ENCODE measurements around the gene MACROD2.

MACROD2 gene

DNA sequence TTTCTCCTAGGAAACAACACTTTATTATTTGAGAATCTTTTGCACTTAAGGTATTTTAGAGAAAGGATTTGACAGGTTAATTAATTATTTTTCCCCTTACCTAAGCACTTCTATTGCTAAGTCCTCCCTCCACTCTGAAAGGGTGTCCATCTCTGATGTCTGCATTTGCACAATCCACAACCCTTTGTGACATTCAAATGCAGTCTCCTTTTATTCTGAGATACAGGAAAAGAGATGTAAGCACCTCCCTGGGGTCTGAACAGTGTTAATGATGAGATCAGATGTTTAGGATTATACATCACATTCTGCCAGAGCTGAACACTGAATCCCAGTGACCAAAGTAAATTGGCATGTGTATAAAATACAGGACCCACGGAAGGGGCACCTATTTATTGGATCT is 1206.3 kb downstream of the MACROD2 start:
- DNase-seq, result no peak

DNA sequence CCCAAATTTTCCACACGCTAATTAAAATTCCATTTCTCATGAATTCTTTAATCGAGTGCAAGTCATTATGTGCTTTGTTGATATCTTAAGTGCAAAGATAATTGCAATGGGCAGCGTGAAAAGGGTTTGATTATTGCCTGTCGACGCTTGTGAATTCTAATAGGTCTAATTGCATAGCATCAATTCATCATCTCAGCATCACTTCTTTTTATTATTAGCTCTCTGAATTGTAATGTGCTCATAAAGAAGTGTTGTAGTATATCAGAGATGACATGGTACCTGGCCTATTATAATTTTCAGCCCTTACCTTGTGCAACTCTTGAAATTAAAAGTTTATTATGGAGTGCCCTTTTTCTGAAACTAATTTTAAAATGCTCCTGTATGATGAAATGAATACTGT is 1208.9 kb downstream of the MACROD2 start:
- no peak for DNase-seq

DNA sequence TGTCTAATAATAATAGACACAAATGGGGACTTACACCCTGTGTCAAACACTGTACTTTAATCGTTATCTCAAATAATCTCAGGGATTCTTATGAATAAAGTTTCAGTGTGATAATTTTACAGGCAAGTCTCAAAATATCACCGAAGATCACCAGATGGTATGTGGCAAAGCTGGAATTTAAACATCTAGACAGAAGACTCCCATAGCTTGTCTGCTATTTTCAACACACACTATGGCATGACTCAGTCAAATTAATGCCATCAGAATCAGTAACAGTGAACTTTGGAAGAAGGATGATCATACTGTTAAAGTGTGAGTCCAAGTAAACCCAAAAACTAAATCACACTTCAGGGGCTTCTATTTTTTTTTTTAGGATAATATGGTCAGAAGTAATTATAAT is 1209.7 kb downstream of the MACROD2 start:
- DNase-seq, result no peak

DNA sequence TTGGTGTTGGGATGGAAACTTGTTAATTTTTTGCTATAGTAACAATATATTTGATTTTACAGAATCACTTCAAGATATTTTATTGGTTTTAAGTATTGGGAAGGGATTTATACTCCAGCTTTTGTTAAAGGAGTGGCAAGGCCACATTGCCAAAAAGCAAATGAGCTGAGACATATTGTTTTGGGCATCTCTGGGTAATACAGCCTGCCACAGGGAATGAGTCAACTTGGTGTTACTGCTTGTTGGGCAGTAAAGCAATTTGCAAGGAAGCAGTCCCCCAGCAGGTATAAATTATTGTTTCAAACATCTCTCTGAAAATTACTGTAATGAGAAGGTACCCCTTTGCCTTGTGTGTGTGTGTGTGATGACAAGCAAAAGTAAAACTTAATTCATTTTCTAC is 1210.4 kb downstream of the MACROD2 start:
- DNase-seq, result no peak

DNA sequence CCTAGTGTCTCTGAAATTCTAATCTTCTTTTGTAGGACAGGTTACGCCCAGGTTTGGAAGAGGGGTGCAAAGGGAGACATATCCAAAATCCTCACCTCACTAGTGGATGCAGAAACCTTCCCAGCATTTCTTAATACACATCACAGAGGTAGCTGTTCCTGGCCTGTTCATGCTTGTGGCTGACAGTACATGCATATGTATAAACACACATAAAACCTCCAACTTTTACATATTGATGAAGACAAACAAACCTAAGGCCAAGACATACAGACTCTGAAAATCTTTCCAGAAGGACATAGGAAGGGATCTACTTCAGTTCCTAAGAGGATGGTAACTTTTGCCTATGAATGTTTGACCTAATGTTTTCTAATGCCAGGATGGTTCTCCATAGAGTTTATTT is 1214.2 kb downstream of the MACROD2 start:
- DNase-seq, result no peak

DNA sequence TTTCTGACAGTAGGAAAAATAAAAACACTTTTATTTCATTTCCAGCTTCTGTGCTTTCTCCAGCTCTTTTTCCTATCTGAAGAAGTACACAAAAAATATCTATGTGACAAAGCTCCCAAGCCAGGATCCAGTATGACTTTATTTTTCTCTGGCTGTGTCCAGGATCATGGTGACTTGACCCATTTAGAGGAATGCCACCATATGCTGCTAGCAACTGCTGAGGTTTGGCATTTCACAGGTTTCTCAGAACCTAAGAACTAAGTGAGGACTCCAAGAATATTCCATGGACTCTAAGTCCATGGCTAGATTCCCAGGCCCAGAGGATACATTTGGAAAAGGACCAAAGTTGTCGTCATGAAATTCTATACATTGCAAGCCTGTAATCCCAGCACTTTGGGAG is 1218.7 kb downstream of the MACROD2 start:
- no peak for DNase-seq

DNA sequence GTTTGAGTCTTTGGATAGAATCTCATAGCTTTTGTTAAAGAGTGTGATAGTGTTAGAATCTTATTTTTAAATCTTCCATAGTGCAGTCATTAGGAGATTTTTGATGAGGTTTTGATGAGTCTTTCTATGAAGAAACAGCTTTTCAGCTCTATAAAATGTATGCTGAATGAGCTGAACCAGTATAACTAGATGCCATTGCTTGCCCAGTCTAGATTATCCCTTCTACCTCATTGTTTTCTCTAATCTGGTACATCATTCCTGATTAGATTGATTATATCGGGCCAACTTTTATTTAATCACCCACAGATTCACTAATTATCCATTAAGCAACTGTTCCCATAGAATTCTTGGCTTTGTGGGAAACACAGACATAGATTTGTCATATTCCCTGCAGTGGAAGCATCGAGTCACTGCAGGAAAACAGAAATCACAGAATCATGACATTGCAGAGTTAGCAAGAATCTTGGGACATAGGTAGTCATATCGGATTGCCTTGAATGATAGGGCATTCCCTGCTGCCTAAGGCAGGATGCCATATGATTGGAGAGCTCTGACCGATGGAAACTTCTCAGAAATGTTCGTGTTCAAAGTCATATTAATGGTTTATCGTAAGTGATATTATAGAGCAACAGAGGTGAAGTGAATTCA is 1224.8 kb downstream of the MACROD2 start:
- no peak for DNase-seq

DNA sequence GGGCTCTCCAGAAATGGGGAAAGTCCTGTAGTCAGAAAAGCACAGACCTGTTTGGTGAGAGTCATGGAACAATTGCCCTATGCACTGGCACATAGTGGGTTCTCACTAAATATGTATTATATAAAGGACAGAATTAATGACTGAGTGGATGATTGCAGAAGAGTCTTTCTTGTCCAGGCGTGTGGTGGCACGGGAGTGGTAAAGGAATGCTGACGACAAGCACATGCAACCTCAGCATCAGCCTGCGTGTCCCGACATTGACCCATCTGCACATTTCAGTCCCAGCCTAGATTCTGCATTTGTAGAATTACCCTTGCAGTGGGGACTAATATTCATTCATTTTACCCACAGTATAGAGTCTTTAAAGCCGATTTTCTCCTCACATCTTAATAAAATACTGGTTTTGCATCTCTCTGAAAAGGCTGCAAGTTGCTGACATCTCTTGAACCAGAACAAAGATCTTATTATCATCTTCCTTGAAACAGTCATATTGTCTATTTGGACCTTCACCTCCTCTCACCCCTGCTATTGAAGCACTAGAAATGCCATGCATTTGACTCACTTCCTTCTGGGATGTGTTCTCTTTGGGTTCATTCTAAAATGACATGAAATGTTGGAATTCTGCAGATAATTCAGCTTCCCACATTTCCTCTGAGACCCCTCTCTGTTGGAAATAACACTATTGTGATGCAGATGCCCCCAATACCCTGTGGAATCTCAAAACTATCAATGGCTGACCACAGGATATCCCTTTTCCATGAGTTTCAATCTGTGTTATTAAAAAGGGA is 1225.7 kb downstream of the MACROD2 start:
- DNase-seq, result no peak

DNA sequence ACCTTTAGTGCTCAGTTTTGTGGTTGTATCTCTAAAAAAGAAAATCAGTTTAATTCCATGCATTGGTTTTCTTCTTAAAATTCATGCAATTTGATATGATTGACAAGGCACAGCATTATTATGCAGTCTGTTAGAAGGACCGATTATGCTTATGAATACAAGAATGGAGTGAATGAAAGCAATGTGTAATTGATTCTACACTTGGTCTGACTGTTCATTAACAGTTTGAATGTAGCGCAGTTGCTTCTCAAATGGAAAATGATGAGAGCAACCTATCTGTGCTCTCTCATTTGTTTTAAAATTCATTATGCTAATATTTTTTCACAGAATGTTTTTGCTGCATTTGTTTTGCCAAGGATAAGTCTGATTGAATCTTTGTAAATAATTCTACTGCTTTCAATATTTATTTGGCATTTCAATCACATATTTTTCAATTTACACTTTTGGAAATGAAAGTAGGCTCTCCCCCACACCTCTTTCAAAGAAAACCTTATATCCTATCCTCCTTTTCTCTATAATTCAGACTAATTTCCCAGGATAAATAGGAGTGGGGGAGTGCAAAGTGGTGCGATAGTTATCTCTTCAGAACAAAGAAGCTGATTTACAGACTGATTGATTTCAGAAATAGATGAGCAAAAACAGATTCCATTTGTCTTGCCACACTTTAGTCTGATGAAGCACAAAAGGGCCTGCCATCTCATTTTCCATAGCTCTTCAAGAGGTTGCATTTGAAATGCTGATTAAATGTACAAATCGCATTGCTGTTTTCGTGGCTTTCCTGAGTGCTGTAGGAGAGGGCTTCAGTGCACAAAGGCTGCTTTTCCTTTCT is 1227.4 kb downstream of the MACROD2 start:
- DNase-seq, result no peak

DNA sequence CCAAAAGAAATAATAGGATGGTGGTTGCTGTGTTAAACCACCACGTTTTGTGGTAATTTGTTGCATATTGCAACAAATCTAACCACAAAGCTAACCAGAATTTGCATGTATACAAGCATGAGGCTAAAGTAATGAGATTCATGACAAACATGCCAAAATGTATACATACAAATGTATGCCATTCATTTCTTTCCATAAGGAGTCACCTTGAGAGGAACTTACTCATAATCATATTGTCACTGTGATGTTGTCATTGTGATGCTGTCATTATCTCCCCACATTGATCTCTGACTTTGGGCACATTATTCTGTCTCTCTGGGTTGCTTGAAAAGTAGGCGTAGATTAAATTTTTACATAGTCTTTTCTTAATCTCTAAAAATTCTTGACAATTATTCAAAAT is 1228.9 kb downstream of the MACROD2 start:
- DNase-seq, result no peak

DNA sequence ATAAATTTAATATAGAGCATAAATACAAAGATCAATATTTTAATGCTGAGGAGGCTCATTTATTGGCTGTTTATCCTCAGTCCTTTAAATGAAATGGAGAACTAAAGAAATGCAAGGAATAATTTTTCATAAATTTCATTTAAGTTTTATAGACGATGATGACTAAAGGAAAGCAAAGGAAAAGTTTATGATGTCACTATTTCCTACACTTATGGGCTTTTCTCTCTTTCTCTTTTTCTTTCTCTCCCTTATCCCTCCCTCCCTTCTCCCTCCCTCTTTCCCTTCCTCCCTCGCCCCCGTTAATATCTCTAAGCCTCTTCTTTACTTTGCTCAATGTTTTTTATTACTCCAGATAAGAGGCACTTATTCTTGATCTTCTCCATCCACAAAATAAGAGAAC is 1231.8 kb downstream of the MACROD2 start:
- no peak for DNase-seq

DNA sequence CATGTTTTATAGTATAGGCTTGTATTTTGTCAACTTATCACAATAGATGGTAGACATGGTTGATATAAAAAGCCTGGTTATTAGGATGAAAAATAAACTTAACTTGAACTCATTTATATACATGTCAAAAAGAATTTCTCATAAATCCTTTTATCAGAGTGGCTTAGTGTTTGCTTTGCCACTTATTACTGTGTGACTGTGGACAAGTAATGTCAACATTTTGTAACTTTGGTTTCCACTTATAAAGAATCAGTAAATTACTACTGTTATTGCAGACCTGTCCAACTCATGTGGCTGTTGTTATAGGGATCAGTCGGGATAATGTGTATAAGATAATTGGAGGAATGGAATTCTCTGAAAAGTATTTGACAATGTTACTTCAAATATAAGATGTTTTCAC is 1236.9 kb downstream of the MACROD2 start:
- no peak for DNase-seq

DNA sequence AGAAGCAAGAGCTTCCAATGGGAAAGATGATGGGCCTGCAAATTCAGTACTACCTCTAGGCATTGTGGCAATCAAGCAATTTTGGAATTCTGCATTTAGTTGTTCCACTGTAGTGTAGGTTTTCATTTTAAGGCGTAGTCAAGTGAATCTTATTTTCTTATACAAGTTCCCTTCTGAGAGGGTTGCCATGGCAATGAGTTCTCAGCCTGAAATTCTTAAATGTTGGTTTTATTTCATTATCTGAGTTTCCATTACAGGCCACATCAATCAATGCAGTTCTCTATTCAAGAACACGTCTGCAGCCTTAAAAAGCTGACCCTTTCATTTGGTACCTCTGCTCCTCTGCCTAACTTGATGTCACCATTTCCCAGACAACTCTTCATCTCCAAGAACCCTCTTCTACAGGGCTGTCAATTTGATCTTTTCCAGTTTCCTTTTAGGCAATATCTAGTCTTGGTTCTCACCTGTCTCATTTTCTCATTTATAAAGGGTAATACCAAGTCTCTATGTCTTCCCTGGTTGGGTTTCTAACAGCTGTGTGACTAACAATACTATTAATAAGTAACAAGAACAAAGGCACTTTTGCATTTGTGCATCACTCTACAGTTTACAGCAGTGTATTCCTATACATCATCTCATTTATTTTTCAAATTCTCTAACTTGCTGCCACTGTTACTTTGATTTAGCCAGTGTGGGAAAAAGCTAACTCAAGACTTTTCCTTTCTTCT is 1240.3 kb downstream of the MACROD2 start:
- no peak for DNase-seq

DNA sequence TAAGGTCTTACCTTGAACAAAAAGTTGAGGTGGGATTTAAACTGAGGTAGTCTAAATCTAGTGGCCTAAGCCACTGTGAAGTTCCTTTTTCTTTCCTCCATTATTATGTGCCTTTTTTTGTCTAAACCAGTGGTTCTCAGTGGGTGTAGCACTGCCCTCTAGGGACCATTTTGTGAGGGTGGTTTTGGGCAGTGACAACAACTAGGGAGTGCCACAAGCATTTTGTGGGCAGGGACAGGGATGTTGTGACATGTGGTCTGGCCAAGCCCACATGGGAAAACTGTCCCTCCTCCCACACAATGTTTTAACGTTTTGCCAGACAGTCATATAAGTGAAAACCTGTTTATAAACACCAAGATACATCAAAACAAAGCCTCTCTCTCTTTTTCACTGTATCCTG is 1241.5 kb downstream of the MACROD2 start:
- peak; percentile 22 for DNase-seq

DNA sequence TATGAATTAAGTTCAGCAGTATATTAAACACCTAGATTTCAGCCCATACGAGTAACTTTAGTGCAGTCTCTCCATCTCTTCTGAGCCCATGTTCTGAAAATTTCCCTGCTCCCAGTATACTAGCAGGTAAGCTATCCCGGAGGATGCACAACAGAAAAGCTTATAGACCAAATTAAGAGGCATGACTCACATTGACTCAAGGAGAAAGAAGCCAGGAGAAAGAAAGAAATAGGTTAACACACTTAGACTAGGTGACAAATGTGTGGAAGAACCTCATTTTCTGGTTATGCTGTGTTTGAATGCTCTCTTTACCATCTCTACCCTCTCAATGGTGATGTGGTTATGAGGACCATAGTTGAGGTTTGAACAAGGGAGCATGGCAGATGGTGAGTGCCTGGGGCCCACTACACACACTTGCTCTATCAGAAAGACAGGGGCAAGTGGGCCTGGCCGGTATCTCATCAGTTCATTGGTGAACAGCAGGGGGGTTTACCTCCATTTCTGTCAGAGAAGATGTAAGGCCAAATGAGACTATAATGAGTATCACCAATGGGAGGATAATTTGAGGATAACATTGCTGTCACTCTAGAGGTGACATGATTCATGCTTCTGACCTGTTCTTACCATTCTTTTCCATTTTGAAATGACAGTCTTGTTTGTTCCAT is 1244.4 kb downstream of the MACROD2 start:
- DNase-seq, result no peak

DNA sequence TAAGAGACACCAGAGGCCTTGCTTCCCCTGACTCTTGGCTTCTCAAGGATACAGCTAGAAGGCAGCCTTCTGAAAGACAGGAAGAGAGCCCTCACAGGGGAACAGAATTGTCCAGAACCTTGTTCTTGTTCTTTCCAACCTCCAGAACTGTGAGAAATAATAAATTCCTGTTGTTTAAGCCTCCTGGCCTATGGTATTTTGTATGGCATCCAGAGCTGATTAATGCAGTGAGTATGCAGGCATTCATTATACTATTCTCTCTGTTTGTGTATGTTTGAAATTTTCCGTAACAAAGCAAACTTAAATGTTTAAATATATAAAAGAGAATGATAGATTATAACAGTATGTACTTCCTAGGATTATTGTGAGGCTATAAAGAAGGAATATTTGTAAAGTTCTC is 1245.5 kb downstream of the MACROD2 start:
- DNase-seq, result no peak

DNA sequence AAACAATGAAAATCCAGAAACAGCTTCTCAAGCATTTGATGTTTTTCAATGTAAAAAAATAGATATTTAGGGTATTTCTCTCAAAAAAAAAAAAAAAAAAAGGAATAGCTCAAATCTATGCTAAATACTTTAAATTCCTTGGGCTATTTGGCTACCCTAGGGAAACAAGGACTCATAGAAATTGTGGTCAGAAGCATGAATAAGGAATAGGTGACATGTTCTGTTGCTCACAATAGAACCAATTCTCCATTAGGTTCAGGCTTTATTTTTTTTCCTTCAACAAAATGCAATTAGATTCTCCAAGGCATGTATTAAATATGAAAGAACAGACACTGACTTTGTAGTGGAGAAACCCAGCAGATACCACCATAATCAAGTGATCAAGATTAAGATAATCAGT is 1246.4 kb downstream of the MACROD2 start:
- no peak for DNase-seq

DNA sequence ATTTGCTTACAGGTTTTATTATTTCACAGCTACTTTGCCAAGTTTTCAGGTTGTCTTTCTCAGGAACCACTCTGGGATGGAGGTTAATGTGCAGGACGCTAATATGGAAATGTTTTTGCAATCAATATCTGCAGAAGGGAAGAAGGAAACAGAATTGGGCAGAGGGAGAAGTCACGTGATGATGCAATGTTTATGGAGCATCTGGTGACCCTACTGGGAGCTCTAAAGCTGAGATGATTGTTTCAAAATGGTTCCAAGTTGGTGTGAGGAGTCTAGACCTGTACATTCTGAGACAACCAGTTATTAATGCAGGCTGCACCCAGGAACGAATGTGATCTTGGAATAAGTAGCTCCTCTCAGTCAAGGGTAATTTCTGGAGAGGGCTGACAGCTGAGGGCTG is 1247.5 kb downstream of the MACROD2 start:
- DNase-seq, result no peak

DNA sequence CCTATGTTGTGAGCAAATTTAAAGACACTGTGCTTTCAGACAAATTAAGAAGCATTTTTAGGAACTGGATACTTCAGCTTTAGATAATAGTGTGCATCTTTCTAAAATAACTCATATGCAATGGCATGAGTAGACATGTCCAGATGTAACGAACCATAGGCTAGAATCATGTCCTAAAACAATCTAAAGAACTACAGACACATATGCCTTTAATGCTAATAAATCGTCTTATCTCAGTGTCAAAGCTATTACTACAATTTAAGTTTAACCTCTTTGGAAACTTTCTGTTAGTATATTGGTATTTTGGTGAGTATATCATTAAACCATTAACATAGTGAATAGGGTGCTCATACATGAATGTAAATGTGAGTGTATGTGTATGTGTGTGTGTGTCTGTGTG is 1250.6 kb downstream of the MACROD2 start:
- no peak for DNase-seq

DNA sequence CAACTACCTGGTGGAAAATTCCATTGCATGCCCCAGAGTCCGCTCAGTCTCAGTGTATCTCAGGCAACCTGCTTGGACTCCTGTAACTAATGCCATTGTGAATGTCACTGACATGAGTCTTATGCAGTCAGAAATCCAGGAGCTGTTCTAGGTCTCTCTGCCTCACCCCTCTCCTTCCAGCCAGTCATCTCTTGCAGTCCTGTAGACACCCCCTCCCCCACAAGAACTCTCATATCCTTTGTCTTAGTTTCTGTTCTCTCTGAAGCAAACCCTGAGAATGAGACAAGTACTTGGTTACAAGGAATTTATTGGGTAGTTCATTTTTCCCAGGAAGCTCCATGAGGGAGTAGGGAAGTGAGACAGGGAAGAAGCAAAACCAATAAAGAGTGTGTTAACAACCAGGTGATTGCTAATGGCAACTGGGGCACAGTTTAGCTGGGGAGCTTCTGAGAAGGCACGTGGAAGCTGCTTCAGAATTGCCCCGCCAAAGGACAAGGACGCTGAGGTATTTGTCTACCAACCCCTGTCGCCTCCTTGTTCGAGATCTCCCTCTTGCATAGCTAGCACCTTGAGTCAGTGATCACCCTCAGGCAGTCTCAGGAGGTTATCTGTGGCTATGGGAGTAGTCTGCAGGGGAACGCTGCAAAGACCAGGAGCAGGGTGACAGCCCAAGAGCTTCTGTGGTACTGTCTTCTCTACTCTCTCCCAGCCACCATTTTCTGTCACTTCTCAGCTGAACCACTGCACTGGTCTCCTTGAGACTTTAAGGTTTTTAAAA is 1253.5 kb downstream of the MACROD2 start:
- DNase-seq, result no peak

DNA sequence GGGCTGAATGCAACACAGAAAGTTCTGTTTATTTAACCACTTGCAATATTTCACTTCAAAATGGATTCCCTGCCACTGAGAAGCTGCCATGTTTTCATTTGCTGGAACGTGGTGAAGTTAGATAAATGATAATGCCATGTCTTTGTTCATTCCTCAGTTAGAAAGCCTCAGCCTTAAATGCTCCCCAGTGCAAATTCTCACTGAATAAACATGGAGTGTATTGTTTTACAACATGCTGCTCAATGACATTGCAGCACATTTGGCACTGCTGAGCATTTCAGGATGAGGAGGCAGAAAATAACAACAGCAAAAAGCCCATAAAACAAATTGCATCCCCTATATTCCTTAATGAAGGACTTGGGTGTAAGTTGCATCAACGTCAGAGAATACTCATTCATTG is 1255.9 kb downstream of the MACROD2 start:
- no peak for DNase-seq

DNA sequence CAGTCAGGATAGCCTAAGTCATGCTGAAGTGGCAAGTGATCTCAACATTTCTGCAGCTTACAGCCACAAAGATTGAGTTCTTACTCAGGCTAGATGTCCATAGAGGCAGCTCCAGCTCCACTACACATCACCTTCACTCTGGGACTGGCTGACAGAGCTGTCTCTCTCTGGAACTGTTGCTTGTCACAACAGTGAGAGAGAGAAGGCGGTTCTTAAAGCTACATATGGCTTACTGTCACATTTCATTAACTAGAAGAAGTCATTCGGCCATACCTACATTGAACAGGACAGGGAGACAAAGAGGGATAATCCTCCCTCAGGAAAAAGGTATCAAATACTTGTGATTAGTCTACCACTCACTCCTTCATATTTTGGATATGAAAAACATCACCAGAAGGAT is 1257.0 kb downstream of the MACROD2 start:
- DNase-seq, result no peak

All from stimulated activated CD8-positive, alpha-beta memory T cell treated with anti-CD3 and anti-CD28 coated beads, Interleukin-4, amount 100 ng/mL, for 48 hours (primary cell).